DOHH2 (cell line): ENCODE results near the gene ADGRA1.

Experiments
- H3F3A ChIP-seq: fragments of 200-600 bp; sonication (generic), shearing (Covaris generic); 2 replicates; pipeline ENCODE4 v1.6.0; 2016; ENCODE audit warnings: antibody characterized with exemption, mild to moderate bottlenecking; ENCODE audit not compliant: control insufficient read depth, insufficient read depth
- H3K27ac ChIP-seq: fragments of 200-600 bp; sonication (generic); 2 replicates; pipeline ENCODE4 v1.5.1; 2014; ENCODE audit warnings: low read depth, mild to moderate bottlenecking, low read length, moderate library complexity
- H3K27me3 ChIP-seq: fragments of 200-600 bp; sonication (generic); 2 replicates; pipeline ENCODE4 v1.6.1; 2014; ENCODE audit warnings: mild to moderate bottlenecking, low read length, mixed read lengths; ENCODE audit not compliant: control insufficient read depth
- H3K36me3 ChIP-seq: fragments of 200-600 bp; sonication (generic); 2 replicates; pipeline ENCODE4 v1.6.1; 2014; ENCODE audit warnings: mild to moderate bottlenecking, low read length, moderate library complexity, mixed read lengths; ENCODE audit not compliant: control insufficient read depth
- H3K4me1 ChIP-seq: fragments of 200-600 bp; sonication (generic); 2 replicates; pipeline ENCODE4 v1.6.1; 2014; ENCODE audit warnings: mild to moderate bottlenecking, low read length, mixed read lengths; ENCODE audit not compliant: control insufficient read depth
- H3K4me2 ChIP-seq: fragments of 200-600 bp; sonication (generic); 2 replicates; pipeline ENCODE4 v1.6.0; 2014; ENCODE audit warnings: mild to moderate bottlenecking, low read length, moderate library complexity
- H3K4me3 ChIP-seq: fragments of 200-600 bp; sonication (generic); 2 replicates; pipeline ENCODE4 v1.5.1; 2014; ENCODE audit warnings: mild to moderate bottlenecking, low read length, mixed read lengths
- H3K79me2 ChIP-seq: fragments of 200-600 bp; sonication (generic); 2 replicates; pipeline ENCODE4 v1.6.1; 2014; ENCODE audit warnings: mild to moderate bottlenecking, low read length, mixed read lengths; ENCODE audit not compliant: control insufficient read depth
- H3K9me2 ChIP-seq: fragments of 200-600 bp; sonication (generic); replicated peaks from 2 replicates; pipeline ENCODE4 v1.6.1; 2014; ENCODE audit warnings: mild to moderate bottlenecking, low read length, mixed read lengths; ENCODE audit not compliant: control insufficient read depth
- H3K9me3 ChIP-seq: fragments of 200-600 bp; sonication (generic); 2 replicates; pipeline ENCODE4 v1.6.1; 2014; ENCODE audit warnings: antibody characterized with exemption, low read length, mixed read lengths; ENCODE audit not compliant: control insufficient read depth, insufficient read depth
- H4K20me1 ChIP-seq: fragments of 200-600 bp; sonication (generic); 2 replicates; pipeline ENCODE4 v1.6.0; 2014; ENCODE audit warnings: low read depth, mild to moderate bottlenecking, antibody characterized with exemption, low read length, moderate library complexity; ENCODE audit not compliant: control insufficient read depth, insufficient read depth
- EZH2phosphoT487 ChIP-seq: fragments of 200-600 bp; sonication (generic); IDR thresholded peaks from 2 replicates; pipeline ENCODE4 v1.6.1; 2017; ENCODE audit warnings: borderline replicate concordance, mild to moderate bottlenecking, antibody characterized with exemption, low read length, moderate library complexity, mixed read lengths
- TF ChIP-seq, protein P1 (sequence below): fragments of 200-600 bp; sonication (generic); IDR thresholded peaks from one replicate; pipeline ENCODE4 v1.5.1; 2014; ENCODE audit warnings: antibody characterized with exemption, mild to moderate bottlenecking, low read depth, low read length; ENCODE audit not compliant: poor library complexity, severe bottlenecking

Gene ADGRA1

DNA sequence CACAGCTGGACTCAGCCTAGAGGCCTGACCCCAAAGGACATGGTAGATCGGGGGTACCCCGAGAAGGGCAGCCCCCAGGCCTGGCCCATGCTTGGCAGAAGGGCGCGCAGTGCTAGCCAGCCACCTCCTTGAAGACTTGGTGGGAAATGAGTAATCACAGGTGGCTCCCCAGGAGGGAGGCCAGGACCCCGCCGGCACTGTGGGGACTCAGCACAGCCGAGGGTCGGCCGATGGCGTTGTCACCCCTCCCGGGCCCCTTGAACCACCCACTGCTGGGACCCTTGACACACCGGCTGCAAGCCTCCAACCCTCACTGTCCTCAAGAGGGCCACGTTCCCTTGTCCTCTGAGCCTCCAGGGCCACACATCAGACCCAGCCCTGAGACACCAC is 27.7 kb downstream of the ADGRA1 start:
- Histone ChIP-seq H3K27ac (no peak overlapping the region), H3K36me3 (no peaks in the 10 kb centered on the region), H3K4me2 (no peak overlapping the region), H3K9me3 (peaks cover 34% of the 10 kb centered on the region; the same call in 1 of the 2 replicates), H3F3A (no peaks in the 10 kb centered on the region), H3K4me1 (no peaks in the 10 kb centered on the region), H3K79me2 (no peaks in the 10 kb centered on the region), H3K27me3 (no peaks in the 10 kb centered on the region), H3K4me3 (no peak overlapping the region), H4K20me1 (no peaks in the 10 kb centered on the region), H3K9me2 (no peaks in the 10 kb centered on the region)
- TF ChIP-seq EZH2phosphoT487: no peak
- TF ChIP-seq, protein P1, sequence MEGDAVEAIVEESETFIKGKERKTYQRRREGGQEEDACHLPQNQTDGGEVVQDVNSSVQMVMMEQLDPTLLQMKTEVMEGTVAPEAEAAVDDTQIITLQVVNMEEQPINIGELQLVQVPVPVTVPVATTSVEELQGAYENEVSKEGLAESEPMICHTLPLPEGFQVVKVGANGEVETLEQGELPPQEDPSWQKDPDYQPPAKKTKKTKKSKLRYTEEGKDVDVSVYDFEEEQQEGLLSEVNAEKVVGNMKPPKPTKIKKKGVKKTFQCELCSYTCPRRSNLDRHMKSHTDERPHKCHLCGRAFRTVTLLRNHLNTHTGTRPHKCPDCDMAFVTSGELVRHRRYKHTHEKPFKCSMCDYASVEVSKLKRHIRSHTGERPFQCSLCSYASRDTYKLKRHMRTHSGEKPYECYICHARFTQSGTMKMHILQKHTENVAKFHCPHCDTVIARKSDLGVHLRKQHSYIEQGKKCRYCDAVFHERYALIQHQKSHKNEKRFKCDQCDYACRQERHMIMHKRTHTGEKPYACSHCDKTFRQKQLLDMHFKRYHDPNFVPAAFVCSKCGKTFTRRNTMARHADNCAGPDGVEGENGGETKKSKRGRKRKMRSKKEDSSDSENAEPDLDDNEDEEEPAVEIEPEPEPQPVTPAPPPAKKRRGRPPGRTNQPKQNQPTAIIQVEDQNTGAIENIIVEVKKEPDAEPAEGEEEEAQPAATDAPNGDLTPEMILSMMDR: no peak

- no peaks in the 10 kb centered on the region for H3K4me1 ChIP-seq
- no peaks in the 10 kb centered on the region for H3K36me3 ChIP-seq
- H3F3A ChIP-seq: no peaks in the 10 kb centered on the region
- H3K79me2 ChIP-seq: no peaks in the 10 kb centered on the region
- no peak overlapping the region for H3K27ac ChIP-seq
- H3K9me3 ChIP-seq: peaks cover 34% of the 10 kb centered on the region; the same call in 1 of the 2 replicates
- no peak for TF ChIP-seq EZH2phosphoT487
- TF ChIP-seq, protein P1: no peak
- no peaks in the 10 kb centered on the region for H3K27me3 ChIP-seq
- no peaks in the 10 kb centered on the region for H4K20me1 ChIP-seq
- H3K4me2 ChIP-seq: no peak overlapping the region
- H3K4me3 ChIP-seq: no peak overlapping the region
- H3K9me2 ChIP-seq: no peaks in the 10 kb centered on the region
Measured at GRCh38 chr10:133115976-133116375, 28.3 kb downstream of the ADGRA1 start.

GRCh38 chr10:133116455-133116854 is 28.7 kb downstream of the ADGRA1 start:
- no peak overlapping the region for H3K27ac ChIP-seq
- TF ChIP-seq, protein P1: no peak
- TF ChIP-seq EZH2phosphoT487: no peak
- H3F3A ChIP-seq: no peaks in the 10 kb centered on the region
- no peaks in the 10 kb centered on the region for H3K4me1 ChIP-seq
- no peak overlapping the region for H3K4me2 ChIP-seq
- no peak overlapping the region for H3K4me3 ChIP-seq
- H4K20me1 ChIP-seq: no peaks in the 10 kb centered on the region
- H3K9me3 ChIP-seq: peaks cover 38% of the 10 kb centered on the region; the same call in 1 of the 2 replicates
- H3K79me2 ChIP-seq: no peaks in the 10 kb centered on the region
- no peaks in the 10 kb centered on the region for H3K27me3 ChIP-seq
- no peaks in the 10 kb centered on the region for H3K36me3 ChIP-seq
- H3K9me2 ChIP-seq: no peaks in the 10 kb centered on the region

DNA sequence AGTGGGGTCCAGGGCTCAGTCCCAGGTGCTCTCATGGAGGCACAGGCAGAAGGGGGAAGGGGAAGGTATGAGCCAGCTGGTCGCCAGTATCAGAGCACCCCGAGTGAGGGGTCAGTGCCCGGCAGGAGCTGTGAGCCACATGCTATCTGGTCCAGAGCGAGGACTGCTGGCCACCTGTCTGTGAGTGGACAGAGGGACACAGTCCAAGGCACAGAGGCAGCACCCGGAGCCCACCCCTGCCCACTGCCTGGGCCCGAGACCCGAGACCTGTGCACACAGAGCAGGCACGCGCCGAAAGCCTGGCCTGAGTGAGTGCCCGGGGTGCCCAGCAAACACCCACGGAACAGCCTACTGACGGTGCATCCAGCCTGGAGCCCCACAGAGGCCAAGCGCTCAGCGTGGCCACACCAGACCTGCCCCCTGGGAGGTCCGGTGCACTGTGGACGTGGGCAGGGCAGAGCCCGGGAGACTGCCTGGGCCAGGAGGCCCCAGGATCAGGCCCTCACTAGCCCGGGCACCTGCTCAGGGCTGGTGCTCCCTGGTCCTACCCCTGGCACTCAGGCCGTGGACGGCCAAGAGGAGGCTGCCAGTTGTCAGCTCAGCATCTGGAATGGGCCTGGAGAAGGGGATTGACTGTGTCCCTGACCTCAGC is 29.4 kb downstream of the ADGRA1 start:
- no peak overlapping the region for H3K27ac ChIP-seq
- no peaks in the 10 kb centered on the region for H4K20me1 ChIP-seq
- H3K4me2 ChIP-seq: no peak overlapping the region
- H3K27me3 ChIP-seq: no peaks in the 10 kb centered on the region
- no peak overlapping the region for H3K4me3 ChIP-seq
- H3F3A ChIP-seq: no peaks in the 10 kb centered on the region
- no peaks in the 10 kb centered on the region for H3K36me3 ChIP-seq
- TF ChIP-seq, protein P1: no peak
- TF ChIP-seq EZH2phosphoT487: no peak
- H3K79me2 ChIP-seq: no peaks in the 10 kb centered on the region
- no peaks in the 10 kb centered on the region for H3K4me1 ChIP-seq
- H3K9me2 ChIP-seq: no peaks in the 10 kb centered on the region
- peaks cover 38% of the 10 kb centered on the region; the same call in 1 of the 2 replicates for H3K9me3 ChIP-seq
